NCI-H187 (cell line): ENCODE data around the gene SPP1.
"Not testable (repeated sequence)": the region's sequence is repeated elsewhere in the genome, so short reads cannot be mapped to it uniquely, and the experiment has no call there.

Experiments
- DNase-seq, 2 experiments: peaks; one replicate each; lab custom pipeline; 2025; lab: John Stamatoyannopoulos, UW

The SPP1 gene

GRCh38 chr4:87975466-87975865 lies at the start of gene SPP1:
Gene SPP1, plus strand, starts transcription at chr4:87975714. Its CDS starts 1,182 bp downstream, at chr4:87976896.
- DNase-seq, result no peak

- no peak for DNase-seq
These were observed 48.9 kb upstream of the SPP1 start for GRCh38 chr4:87926554-87927098.

GRCh38 chr4:87930629-87931028 lies 44.9 kb upstream of the SPP1 start:
- no peak for DNase-seq

GRCh38 chr4:87931932-87932331 lies 43.6 kb upstream of the SPP1 start:
- no peak for DNase-seq

- DNase-seq, result no peak
These were observed 42.8 kb upstream of the SPP1 start for GRCh38 chr4:87932718-87933141.

- DNase-seq, result no peak
These were observed 42.2 kb upstream of the SPP1 start for GRCh38 chr4:87933337-87933736.

GRCh38 chr4:87934157-87934704 lies 41.3 kb upstream of the SPP1 start:
- DNase-seq, result no peak

GRCh38 chr4:87934973-87935372 lies 40.5 kb upstream of the SPP1 start:
- DNase-seq, result no peak

GRCh38 chr4:87935954-87936353 lies 39.6 kb upstream of the SPP1 start:
- DNase-seq, result not testable (repeated sequence)

- no peak for DNase-seq
These were observed 38.0 kb upstream of the SPP1 start for GRCh38 chr4:87937523-87937922.

GRCh38 chr4:87938746-87939145 lies 36.8 kb upstream of the SPP1 start:
- no peak for DNase-seq

- DNase-seq, result no peak
These were observed 35.4 kb upstream of the SPP1 start for GRCh38 chr4:87939978-87940690.

GRCh38 chr4:87940809-87941208 lies 34.7 kb upstream of the SPP1 start:
- not testable (repeated sequence) for DNase-seq

- DNase-seq, result no peak
These were observed 33.7 kb upstream of the SPP1 start for GRCh38 chr4:87941537-87942392.

GRCh38 chr4:87943660-87944149 lies 31.8 kb upstream of the SPP1 start:
- no peak for DNase-seq

- no peak for DNase-seq
These were observed 30.5 kb upstream of the SPP1 start for GRCh38 chr4:87944967-87945366.

GRCh38 chr4:87946766-87947165 lies 28.7 kb upstream of the SPP1 start:
- DNase-seq, result no peak

- no peak for DNase-seq
These were observed 27.9 kb upstream of the SPP1 start for GRCh38 chr4:87947381-87948160.

GRCh38 chr4:87949961-87950360 lies 25.6 kb upstream of the SPP1 start:
- DNase-seq, result no peak

GRCh38 chr4:87950493-87950892 lies 25.0 kb upstream of the SPP1 start:
- no peak for DNase-seq

GRCh38 chr4:87950936-87951511 lies 24.5 kb upstream of the SPP1 start:
- DNase-seq, result no peak
